Measurements from ENCODE around the gene MELK.

Gene MELK

DNA sequence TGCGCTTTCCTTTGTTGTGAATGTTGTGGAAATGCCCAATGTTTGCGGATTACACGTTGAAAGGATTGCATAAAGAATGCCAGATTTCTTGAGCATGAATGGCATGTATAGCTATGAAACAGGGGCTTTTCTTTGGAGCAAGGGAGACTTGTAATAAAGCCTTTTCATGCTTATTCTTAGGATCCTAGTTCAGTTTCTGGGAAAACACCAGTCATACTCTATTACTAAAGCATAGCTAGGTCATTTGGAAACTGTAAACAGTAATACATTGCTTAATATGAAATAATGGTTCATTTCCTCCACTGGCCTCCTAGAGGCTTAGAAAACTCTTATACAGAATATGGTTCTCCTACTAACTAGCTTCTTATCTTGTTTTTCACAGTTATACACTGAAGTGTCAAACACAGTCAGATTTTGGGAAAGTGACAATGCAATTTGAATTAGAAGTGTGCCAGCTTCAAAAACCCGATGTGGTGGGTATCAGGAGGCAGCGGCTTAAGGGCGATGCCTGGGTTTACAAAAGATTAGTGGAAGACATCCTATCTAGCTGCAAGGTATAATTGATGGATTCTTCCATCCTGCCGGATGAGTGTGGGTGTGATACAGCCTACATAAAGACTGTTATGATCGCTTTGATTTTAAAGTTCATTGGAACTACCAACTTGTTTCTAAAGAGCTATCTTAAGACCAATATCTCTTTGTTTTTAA, 104.2 kb downstream of the MELK start:
- no peak for DNase-seq

GRCh38 chr9:36677611-36678010, 104.9 kb downstream of the MELK start:
- no peak for DNase-seq

- DNase-seq, result no peak
Measured at GRCh38 chr9:36679710-36680109, 107.0 kb downstream of the MELK start.

- no peak for DNase-seq
Measured at GRCh38 chr9:36686471-36686870, 113.8 kb downstream of the MELK start.

- DNase-seq, result no peak
Measured at GRCh38 chr9:36690412-36691168, 117.9 kb downstream of the MELK start.

GRCh38 chr9:36691671-36692070, 119.0 kb downstream of the MELK start:
- DNase-seq, result no peak

- DNase-seq, result no peak
Measured at GRCh38 chr9:36698984-36699383, 126.3 kb downstream of the MELK start.

GRCh38 chr9:36704148-36704547, 131.5 kb downstream of the MELK start:
- DNase-seq, result no peak

DNA sequence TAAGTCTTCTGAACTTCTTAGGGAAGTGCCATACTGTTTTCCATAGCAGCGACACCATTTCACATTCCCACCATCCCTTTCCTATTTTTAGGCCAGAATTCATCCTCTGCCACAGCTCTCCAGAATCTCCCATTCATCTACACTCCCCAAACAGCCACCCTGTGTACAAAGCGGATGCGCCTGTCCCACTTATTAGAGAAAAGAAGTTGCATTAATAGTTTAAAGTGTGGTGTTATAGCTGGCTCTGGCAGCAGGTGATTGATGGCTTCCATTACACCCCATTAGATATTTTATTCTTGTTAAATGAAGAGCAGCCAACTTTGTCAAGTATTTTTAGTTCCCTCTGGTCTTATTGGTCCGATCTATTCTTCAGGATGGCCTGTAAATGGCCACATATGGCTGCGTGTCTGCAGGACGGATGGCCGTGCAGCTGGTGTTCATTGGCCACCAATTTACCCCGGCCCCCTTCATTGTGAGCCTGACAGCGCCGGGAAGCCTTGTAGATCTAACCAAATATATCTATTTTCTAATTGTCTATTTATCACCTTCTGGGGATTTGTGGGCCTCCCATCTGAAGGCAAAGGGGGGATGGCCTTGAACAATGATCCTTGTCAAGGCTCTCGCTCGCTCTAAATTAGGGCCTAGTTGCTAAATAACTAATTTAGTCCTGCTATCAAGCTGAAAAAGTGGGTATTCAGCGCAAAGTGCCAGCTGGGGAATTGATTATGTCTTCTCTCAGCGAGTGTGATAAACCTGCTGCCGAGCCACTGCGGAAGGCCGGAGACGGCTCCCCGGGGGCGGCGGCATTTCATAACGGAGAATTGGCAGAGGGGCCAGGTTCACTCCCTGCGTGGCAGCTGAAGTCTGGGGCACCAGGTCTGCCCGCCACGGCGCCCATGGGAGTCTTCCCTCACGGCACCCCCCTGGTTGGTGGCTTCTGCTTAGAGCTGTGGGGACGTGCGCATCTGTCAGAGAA, 141.1 kb downstream of the MELK start:
- DNase-seq, result no peak

GRCh38 chr9:36716496-36716895, 143.8 kb downstream of the MELK start:
- DNase-seq, result no peak

DNA sequence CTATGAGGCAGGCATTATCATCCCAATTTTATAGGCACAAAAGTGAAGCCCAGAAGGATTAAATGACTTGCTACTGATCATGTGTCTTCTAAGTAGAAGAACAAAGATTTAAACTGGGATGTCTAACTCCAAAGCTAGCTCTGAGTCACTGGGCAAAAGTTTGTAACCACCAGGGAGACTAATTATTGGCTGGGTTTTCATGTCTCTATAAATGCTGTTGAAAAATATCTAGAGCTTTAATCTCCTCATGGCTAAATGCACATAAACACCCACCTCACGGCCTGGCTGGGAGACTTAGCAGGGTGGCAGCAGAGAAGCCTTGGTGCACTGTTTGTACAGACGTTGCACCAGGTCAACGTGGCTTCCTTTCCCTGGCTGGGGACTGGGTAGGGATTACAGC, 144.6 kb downstream of the MELK start:
- DNase-seq, result no peak

DNA sequence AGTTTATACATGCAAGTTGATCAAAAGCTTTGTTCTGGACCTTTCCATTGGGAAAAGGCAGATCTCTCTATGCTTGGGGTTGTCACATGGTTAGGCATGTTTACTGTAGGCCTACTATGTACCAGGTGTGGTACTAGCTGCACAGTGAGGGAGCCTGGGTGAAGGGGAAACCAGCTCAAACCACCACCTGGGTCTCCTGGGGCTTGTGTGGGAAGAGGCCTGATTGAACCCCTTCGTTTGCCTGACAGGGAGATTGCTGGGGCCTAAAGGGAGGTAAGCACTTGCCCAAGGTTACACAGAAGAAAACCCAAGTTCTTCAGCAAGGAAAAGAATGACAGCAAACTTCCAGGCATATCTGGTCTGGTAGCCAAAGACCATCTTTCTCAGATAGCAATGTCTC, 145.9 kb downstream of the MELK start:
- DNase-seq, result no peak

DNA sequence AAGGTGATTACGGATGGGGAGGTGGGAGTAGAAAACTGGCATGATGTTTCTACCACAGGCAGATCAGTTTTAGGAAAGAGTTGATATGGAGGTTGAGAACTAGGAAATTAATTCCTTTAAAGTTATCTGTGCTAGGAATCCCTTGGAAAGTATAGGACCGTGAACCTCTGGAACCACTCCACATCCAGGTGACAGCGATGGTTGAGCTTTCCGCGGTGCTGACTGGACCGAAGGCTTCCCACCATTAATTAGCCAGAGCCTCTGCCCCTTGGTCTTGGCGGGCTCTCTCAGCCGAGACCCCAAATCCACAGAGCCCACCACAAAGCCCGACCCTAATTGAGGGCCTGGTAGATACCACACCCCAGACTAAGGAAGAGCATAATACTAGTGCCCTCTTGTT, 147.3 kb downstream of the MELK start:
- no peak for DNase-seq

DNA sequence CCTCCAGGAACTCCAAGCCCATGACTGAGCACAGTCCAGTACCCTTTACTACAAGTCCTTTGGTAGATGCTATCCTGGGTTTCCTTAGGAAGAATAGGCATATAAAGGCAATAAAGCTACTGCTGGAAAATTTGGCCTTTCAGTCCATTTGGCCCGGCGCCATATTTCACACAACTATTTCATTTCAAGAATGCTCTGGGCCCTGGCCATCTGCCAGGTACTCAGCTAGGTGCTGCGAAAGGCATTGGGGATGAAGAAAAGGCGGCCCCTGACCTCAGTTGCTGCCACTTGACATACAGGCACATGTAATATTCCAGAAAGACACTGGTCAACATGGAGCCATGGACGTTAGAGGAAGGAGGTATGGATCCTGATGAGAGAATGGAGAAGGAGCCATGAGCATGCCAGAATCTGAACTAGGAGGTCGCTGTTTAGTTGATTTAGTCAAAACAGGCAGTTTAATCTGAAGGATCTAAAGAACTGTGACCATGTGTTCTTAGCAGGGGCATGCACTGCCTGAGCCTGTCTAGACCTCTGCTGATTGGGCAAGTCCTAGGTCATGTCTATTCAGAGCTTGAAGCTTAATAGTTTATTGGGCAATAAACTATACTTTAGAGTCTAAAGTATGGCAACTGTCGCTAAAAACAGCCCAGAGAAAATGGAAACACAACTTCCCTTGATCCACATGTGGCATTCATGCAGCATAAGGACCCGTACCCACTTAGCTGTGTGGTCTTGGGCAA, 149.3 kb downstream of the MELK start:
- no peak for DNase-seq

DNA sequence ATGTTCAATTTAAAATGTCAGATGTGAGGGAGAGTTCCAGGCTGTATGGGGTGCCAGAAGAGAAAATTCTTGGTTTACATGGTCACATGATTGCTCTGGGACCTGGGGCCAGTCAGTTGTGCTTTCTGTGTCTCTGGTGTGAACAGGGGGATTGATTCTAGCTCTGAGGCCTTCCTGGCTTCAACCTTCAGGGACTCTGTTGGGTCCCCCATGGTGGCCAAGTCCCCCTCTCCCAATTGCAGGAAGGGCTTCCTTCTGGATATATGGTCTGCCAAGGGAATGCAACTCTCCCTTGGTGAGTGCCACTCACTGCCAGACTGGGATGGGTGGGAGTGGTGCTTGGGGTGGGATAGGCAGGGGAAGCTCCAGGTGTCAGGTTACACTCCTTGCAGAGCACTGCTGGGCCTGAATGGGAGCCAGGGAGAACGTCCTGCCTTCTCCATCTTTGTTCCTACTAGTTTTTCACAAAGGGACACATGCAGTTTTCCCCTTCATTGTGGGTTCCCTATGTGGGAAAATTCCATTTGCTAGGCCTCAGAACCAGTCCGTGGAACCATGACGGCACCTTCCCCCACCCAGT, 153.2 kb downstream of the MELK start:
- no peak for DNase-seq

All from 8988T (cell line).